GM15510 (cell line): ENCODE measurements around the gene GORASP1.

Experiments
- POLR2A ChIP-seq: IDR thresholded peaks from 3 replicates; pipeline ENCODE4 v1.6.1; 2011; ENCODE audit warnings: borderline replicate concordance; ENCODE audit not compliant: insufficient read length; ENCODE audit errors: extremely low read depth

GORASP1 gene

DNA sequence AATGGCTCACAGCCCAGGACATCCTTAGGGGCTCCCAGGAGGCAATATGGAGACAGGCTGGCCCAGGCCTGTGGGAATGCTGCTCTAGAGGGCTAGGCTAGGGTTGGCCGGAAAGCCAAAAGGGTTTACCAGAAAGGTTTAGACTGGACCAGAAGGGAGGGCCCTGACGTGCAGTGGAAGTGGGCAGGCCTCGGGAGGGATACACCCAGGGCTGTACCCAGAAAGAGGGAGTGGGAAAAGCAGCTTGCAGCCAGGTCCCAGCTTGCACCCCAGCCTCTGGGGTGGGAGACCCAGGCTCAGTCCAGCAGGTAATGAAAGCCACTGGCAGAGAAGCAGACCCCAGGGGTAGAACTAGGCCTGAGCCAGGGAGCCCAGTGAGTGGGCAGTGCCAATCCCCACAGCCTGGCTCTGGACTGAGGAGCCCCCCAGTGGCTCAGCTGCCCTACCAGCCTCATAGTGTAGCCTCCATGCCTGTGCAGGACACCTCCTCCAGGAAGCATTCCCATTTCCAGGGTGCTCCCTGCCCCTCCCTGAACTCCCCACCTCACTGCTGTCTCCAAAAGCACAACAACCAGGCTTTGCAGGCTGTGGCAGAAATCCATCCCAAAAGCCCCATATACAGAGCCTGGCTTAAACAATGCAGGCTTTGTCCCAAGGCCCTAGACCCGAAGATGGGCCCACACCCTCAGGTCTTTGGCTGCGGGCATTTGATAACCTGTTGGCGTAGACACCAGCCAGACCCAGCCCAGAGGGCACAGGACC, 3.5 kb downstream of the GORASP1 start:
- no peak for TF ChIP-seq POLR2A

GRCh38 chr3:39103324-39103693, 4.1 kb downstream of the GORASP1 start:
- TF ChIP-seq POLR2A: no peak

- TF ChIP-seq POLR2A: no peak
Measured at GRCh38 chr3:39102504-39103323, 4.7 kb downstream of the GORASP1 start.

DNA sequence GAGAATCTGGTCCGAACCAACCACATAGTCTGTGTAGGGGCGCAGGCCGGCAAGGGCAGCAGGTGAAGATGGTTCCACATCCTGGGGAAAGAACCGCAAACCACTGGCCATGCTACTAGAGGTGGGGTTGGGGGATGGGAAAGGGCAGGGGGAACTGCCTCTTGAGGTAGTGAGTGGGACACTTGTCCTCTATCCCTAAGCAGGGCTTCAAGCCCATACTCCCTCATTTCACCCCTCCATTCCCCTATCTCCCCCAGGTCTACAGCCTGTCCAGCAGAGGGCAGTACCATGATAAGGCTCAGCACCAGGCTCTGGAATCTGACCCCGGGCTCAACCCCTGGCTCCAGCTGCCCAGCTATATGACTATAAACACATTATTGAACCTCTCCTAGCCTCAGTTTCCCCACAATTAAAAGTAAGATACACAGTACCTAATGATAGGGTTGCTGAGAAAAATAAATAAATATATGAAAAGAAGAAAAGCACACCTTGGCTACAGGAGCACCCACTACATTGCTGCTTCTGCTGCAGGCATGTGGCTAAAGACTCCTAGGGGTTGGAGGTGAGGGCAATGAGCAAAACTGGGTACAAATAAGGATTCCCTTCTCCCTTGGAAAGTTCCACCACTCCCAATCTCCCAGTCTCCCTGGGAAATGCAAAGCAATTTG, 6.3 kb downstream of the GORASP1 start:
- TF ChIP-seq POLR2A: no peak

DNA sequence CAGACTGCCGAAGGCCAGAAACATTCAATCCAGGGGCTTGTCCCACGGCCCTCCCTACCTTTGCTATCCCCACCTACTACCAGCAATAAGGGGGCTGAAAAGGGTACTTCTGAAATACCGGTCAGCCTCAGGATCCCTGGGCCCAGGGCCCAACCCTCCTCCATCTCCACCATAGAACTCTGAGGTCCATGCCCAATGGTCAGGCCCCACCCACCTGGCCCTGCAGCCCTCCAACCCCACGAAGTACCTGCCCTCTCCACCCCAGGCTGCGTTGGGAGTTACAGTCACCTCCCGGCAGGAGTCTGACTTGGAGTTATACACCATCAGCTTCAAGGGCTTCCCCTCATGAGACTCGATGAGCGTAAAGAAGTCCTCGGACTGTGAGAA, 6.9 kb downstream of the GORASP1 start:
- TF ChIP-seq POLR2A: no peak

DNA sequence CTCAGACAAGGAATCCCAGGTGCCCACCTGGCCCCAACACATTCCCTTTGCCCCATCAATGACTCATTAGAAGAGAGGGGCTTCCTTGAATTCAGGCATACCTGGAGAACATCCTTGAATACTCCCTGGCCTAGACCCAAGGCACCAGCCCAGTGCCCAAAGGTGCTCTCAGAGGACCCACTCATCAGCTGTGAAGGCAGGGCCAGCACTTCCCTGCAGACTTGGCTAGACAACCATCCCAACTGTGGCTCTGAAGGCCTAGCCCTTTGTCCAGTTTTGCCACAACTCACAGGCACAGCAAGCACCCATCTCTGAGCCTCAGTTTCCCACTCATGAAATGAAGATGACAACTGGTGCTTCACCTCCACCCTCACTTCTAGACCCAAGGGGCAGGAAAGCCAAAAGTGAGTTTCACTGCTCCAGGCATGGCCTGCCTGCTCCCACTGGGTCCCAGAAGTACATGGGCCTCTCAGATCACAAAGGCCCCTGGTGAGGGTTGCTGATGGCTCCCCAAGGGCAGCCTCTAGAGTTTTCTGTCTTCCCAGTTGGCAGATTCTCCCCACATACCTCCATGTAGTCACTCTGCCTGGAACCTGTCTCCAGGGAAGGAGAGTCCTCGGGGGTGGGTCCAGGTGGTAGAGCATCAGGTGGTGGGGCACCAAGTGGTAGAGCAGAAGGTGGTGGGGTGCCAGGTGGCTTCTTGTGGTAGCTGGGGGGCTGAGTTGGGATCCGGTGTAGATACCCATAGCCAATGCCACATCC, 7.5 kb downstream of the GORASP1 start:
- TF ChIP-seq POLR2A: no peak

GRCh38 chr3:39099242-39099641, 8.2 kb downstream of the GORASP1 start:
- TF ChIP-seq POLR2A: no peak

- no peak for TF ChIP-seq POLR2A
Measured at GRCh38 chr3:39098473-39099000, 8.9 kb downstream of the GORASP1 start.

GRCh38 chr3:39097716-39098472, 9.5 kb downstream of the GORASP1 start:
- TF ChIP-seq POLR2A: no peak

- no peak for TF ChIP-seq POLR2A
Measured at GRCh38 chr3:39096775-39097174, 10.7 kb downstream of the GORASP1 start.

DNA sequence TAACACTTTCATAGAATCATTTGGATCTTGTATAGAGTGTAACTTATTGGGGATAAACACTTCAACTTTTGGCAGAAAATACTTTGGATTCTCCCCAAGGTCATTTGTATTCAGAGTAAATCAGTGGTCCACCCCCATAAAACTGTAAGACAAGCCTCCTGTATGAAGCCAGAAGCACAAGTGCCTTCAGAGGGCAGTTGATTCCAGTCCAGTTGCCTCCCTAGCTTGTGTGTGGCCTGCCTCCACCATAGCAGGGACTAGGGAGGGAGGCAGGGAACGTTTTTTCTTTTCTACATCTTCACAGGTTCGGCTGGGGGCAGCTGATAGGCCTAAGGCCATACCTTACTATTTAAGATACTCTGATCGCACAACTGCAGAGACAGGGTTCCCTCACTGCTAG, 11.6 kb downstream of the GORASP1 start:
- no peak for TF ChIP-seq POLR2A

- no peak for TF ChIP-seq POLR2A
Measured at GRCh38 chr3:39094851-39095677, 12.4 kb downstream of the GORASP1 start.

- TF ChIP-seq POLR2A: no peak
Measured at GRCh38 chr3:39090922-39091321, 16.5 kb downstream of the GORASP1 start.
